Gastrocnemius medialis (tissue), 4 donors: Measurements from ENCODE around the gene TMOD3. TPM values are rescaled to one million over a fixed set of nuclear protein-coding genes. Genes with fewer than 3 reads are reported as not detected.
A peak's percentile ranks its signal among the peaks of the same experiment; 100 is the strongest.

Experiments
- ATAC-seq, 2 donors: fragments of 150-250 bp; one replicate each; pipeline ENCODE4 v1.9.1; 2016
- DNase-seq, 2 donors: peaks; one replicate each; pipeline ENCODE4 v3.0.0-alpha.2; 2019
- H3K27ac ChIP-seq, 4 donors: fragments of 200-600 bp; sonication (generic); 1 replicate in 1 of 4; 2 replicates in 3 of 4; pipeline ENCODE4 v1.5.1; 2016 to 2018; ENCODE audit warnings: mild to moderate bottlenecking in 2 of 4, moderate library complexity in 1 of 4
- H3K27me3 ChIP-seq, 3 donors: fragments of 200-600 bp; sonication (generic) in 2 of 3; 1 replicate in 1 of 3; 2 replicates in 2 of 3; pipeline versions ENCODE4 v1.5.1 to v1.6.0; 2016 to 2019; ENCODE audit warnings: mild to moderate bottlenecking in 1 of 3, moderate library complexity in 1 of 3
- H3K36me3 ChIP-seq, 2 donors: fragments of 200-600 bp; sonication (generic) in 1 of 2; one replicate each; pipeline ENCODE4 v1.5.1; 2017 to 2018
- H3K4me1 ChIP-seq, 2 donors: fragments of 200-600 bp; sonication (generic) in 1 of 2; one replicate each; pipeline ENCODE4 v1.5.1; 2016 to 2017; ENCODE audit warnings: mild to moderate bottlenecking in 2 of 2
- H3K4me3 ChIP-seq, 4 donors: fragments of 200-600 bp; sonication (generic) in 3 of 4; 1 replicate in 1 of 4; 2 replicates in 3 of 4; pipeline ENCODE4 v1.5.1; 2016 to 2019; ENCODE audit warnings: mild to moderate bottlenecking in 2 of 4
- H3K9me3 ChIP-seq, 3 donors: fragments of 200-600 bp; sonication (generic) in 2 of 3; 1 replicate in 1 of 3; 2 replicates in 2 of 3; pipeline ENCODE4 v1.5.1; 2016 to 2019
- CTCF ChIP-seq, 5 experiments: fragments of 450-650 bp in 3 of 5; fragments of 200-600 bp in 2 of 5; sonication (generic) in 2 of 5; IDR thresholded peaks in 4 of 5; conservative IDR thresholded peaks in 1 of 5; 1 replicate in 4 of 5; 2 replicates in 1 of 5; pipeline ENCODE4 v1.5.1; 2016 to 2019; ENCODE audit warnings: antibody characterized with exemption in 5 of 5, mild to moderate bottlenecking in 3 of 5, moderate library complexity in 3 of 5
- POLR2A ChIP-seq, 2 donors: fragments of 450-650 bp; IDR thresholded peaks; one replicate each; pipeline ENCODE4 v1.6.1; 2017; ENCODE audit warnings: antibody characterized with exemption in 2 of 2, mild to moderate bottlenecking in 2 of 2, moderate library complexity in 2 of 2
- in situ Hi-C, 4 donors: fragments of 200-750 bp; cut with MboI; loops; one replicate each; pipeline versions ENCODE4 v1.15.0 to v1.8.0; 2017; ENCODE audit warnings: low sequenced_read_pairs in 4 of 4
- intact Hi-C: fragments of 100-400 bp; cut with DNase I; formaldehyde crosslinking; loops from one replicate; pipeline ENCODE4 v1.15.1; 2023; ENCODE audit warnings: low total_unique reads
- total RNA-seq, 4 donors: library from RNA; depleted of rRNA; stranded (reverse); fragments of >200 nt; gene quantifications; one replicate each; pipeline versions ENCODE4 v1.1.0 to v1.2.3, GENCODE V29; 2016

The TMOD3 gene
- total RNA-seq, 4 donors from 2014 or later: 6.2 to 9.2 (median 6.7) TPM

- ATAC-seq (no peak), DNase-seq (no peak)
- Histone ChIP-seq H3K4me3 (no peak overlapping the region), H3K27me3 (no peaks in the 10 kb centered on the region), H3K36me3 (no peaks in the 10 kb centered on the region), H3K27ac (no peak overlapping the region), H3K9me3 (no peaks in the 10 kb centered on the region), H3K4me1 (peaks cover 0 to 4% of the 10 kb centered on the region in 2 donors)
- no peak for TF ChIP-seq CTCF (IDR thresholded peaks at IDR 0.05 in 4 of 5, conservative IDR thresholded peaks at IDR 0.05 in 1 of 5)
- TF ChIP-seq POLR2A (IDR thresholded peaks at IDR 0.05): no peak
- in situ Hi-C loops (no loop called here), intact Hi-C loops (no loop called here)
Observed at GRCh38 chr15:51798281-51798680, 31.2 kb upstream of the TMOD3 start.

GRCh38 chr15:51799282-51800252, 29.9 kb upstream of the TMOD3 start:
- H3K4me1 ChIP-seq: no peaks in the 10 kb centered on the region
- no peaks in the 10 kb centered on the region for H3K9me3 ChIP-seq
- no peak overlapping the region for H3K27ac ChIP-seq
- no peak for TF ChIP-seq POLR2A (IDR thresholded peaks at IDR 0.05)
- no peak for TF ChIP-seq CTCF (IDR thresholded peaks at IDR 0.05 in 4 of 5, conservative IDR thresholded peaks at IDR 0.05 in 1 of 5)
- H3K36me3 ChIP-seq: no peaks in the 10 kb centered on the region
- H3K27me3 ChIP-seq: no peaks in the 10 kb centered on the region
- intact Hi-C loops: no loop called here
- ATAC-seq (no peak), DNase-seq (no peak)
- in situ Hi-C loops: no loop called here
- no peak overlapping the region for H3K4me3 ChIP-seq

- intact Hi-C loops (no loop called here), in situ Hi-C loops (no loop called here)
- peaks cover 0 to 3% of the 10 kb centered on the region in 2 donors for H3K36me3 ChIP-seq
- no peaks in the 10 kb centered on the region for H3K27me3 ChIP-seq
- no peaks in the 10 kb centered on the region for H3K9me3 ChIP-seq
- no peaks in the 10 kb centered on the region for H3K4me1 ChIP-seq
- DNase-seq (no peak), ATAC-seq (no peak)
- no peak for TF ChIP-seq POLR2A (IDR thresholded peaks at IDR 0.05)
- peak in 2 of 5 experiments; percentile 39 to 53 for TF ChIP-seq CTCF (IDR thresholded peaks at IDR 0.05 in 4 of 5, conservative IDR thresholded peaks at IDR 0.05 in 1 of 5)
- no peak overlapping the region for H3K27ac ChIP-seq
- no peak overlapping the region for H3K4me3 ChIP-seq
Observed at GRCh38 chr15:51801391-51801835, 28.0 kb upstream of the TMOD3 start.

GRCh38 chr15:51802593-51802992, 26.9 kb upstream of the TMOD3 start:
- intact Hi-C loops (no loop called here), in situ Hi-C loops (no loop called here)
- H3K4me3 ChIP-seq: no peak overlapping the region
- TF ChIP-seq POLR2A (IDR thresholded peaks at IDR 0.05): no peak
- TF ChIP-seq CTCF (IDR thresholded peaks at IDR 0.05 in 4 of 5, conservative IDR thresholded peaks at IDR 0.05 in 1 of 5): no peak
- no peaks in the 10 kb centered on the region for H3K4me1 ChIP-seq
- H3K27me3 ChIP-seq: no peaks in the 10 kb centered on the region
- ATAC-seq (no peak), DNase-seq (no peak)
- H3K27ac ChIP-seq: no peak overlapping the region
- H3K36me3 ChIP-seq: peaks cover 0 to 5% of the 10 kb centered on the region in 2 donors
- H3K9me3 ChIP-seq: no peaks in the 10 kb centered on the region
